ENCODE results near the gene MROH2A.
"Not testable (repeated sequence)": the region's sequence is repeated elsewhere in the genome, so short reads cannot be mapped to it uniquely, and the experiment has no call there.

The MROH2A gene, protein sequence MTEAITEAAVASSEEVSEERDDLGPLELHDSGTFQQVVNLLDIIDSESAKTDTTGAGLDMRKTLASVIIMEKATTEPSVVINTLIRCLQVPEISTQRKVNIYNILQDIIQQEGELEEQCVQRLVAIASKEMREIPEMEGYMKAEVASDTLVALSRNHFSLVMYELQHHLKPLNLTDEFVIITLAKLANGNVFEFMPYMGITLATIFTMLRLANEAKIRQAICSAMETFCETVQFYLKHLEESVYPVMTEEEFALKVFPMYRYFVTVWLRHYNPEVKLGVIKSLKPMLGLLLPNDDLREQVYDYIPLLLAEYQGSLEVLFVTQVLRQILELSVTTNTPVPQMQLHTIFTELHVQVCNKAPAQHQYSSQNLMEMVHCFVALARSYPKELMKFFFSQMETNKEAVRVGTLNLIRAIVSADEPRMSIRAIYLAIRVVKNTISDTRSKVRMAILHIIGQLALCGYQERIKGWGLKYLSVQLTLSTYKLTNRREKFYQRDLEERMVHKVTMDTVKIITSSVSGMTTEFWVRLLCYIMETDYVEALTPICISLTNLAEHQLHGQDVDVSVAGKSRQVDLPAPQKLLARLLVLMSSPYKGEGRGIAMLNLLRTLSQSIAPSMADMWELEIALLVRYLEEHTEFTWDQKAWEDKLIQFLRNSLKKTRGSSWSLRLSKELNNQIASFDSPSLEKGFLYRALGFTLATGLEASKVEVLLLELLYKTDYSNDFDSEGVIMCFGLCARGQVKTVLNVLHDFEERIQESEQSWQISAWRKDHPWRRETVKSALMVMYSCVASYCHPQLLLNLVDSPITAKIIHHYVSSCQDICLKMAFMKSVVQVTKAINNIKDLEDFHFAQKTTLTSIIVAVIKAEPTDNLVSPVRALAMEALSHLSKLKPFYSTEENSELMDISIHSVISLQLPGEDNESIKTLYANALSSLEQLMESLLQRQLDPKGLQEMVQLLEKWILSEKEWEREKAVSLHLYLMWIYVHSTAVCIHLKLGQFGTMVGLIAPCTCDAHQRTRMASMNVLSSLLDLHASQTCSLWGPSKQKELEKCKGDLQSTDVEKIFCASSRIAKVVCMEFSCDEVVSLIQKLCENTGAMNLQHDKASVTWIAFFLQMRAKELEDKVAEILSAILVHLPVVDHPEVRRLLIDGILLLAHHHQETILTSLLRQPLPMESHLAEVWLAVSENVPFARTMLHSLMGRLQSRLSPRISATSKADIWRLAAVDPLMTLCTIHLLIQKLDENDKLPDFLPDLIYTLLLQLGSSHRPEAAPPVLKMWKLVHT (N-terminal part only)

DNA sequence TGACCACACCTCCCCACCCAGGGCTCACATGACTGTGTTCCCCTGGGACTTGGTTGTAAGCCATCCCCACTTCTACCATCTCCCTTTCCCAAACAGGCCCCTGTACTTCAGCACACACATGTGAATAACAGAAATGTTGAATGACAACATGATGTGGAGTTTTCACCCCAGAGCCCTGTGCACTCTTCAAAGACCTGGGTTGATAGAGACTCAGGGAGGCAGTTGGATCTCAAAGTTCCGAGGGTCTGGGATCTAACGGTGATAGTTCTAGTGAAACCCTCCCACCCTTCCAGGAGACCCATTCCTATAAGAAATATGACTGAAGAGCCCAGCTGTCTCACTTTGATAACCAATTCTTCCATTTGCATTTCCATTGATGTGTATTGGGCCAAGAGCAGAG is at the start of gene MROH2A:
TSS of gene MROH2A (plus strand) at position 301 of the 400 bp plus-strand sequence. CDS start 1,029 bp downstream, outside the sequence.
- no peak for DNase-seq

DNA sequence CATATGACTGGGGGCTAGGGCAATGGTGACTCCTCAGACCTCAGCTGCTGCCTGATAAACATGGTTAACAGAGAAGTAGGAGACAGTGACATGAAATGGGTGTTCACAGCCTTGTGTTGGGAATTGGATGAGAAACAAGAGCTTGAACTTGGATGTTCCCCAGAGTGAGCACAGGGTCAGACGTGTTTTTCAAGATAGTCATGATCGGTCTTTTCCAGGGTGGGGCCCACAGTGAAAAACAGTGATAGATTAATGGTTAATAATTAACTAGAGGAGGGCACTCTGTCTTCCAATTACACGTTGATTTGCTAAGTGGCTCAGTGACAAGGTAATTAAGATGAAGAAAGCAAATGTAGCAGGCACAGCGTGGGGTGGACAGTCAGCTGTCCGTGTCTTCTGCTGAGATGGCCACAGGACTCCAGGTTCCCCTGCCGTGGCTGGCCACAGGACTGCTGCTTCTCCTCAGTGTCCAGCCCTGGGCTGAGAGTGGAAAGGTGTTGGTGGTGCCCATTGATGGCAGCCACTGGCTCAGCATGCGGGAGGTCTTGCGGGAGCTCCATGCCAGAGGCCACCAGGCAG is 49.3 kb upstream of the MROH2A start, which contains the start of gene UGT1A3:
TSS of gene UGT1A3 (plus strand) at position 320 of the 579 bp plus-strand sequence. CDS start at position 405, 85 bp downstream.
- no peak for DNase-seq

DNA sequence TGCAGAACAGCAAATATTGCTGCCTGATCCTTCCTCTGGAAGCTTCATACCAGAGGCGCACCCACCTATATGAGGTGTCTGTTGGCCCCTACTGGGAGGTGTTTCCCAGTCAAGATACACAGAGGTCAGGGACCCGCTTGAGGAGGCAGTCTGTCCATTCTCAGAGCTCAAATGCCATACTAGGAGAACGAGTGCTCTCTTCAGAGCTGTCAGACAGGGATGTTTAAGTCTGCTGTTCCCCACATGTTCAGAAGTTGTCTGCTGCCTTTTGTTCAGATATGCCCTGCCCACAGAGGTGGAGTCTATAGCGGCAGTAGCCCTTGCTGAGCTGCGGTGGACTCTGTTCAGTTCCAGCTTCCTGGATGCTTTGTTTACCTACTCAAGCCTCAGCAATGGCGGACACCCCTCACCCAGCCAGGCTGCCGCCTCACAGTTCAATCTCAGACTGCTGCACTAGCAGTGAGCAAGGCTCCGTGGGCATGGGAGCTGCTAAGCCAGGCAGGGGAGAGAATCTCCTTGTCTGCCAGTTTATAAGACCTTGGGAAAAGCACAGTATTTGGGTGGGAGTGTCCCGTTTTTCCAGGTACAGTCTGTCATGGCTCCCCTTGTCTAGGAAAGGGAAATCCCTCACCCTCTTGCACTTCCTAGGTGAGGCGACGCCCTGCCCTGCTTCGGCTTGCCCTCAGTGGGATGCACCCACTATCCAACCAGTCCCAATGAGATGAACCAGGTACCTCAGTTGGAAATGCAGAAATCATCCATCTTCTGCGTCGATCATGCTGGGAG is 41.1 kb upstream of the MROH2A start:
- not testable (repeated sequence) for DNase-seq

DNA sequence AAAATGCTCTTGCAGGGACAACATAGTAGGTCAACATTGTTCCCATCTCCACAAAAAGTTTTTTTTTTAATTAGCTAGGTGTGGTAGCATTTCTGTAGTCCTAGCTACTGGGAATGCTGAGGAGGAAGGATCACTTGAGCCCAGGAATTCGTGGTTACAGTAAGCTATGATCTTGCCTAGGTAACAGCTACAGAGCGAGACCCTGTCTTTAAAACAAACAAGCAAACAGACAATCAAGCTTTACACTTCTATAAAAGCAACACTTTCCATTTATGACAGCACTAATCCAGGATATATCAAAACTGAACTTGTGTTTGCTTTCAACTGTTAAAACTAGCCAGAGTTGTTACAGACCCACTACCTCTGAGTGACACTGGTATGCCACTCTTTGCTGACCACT is 37.3 kb upstream of the MROH2A start:
- DNase-seq: no peak

DNA sequence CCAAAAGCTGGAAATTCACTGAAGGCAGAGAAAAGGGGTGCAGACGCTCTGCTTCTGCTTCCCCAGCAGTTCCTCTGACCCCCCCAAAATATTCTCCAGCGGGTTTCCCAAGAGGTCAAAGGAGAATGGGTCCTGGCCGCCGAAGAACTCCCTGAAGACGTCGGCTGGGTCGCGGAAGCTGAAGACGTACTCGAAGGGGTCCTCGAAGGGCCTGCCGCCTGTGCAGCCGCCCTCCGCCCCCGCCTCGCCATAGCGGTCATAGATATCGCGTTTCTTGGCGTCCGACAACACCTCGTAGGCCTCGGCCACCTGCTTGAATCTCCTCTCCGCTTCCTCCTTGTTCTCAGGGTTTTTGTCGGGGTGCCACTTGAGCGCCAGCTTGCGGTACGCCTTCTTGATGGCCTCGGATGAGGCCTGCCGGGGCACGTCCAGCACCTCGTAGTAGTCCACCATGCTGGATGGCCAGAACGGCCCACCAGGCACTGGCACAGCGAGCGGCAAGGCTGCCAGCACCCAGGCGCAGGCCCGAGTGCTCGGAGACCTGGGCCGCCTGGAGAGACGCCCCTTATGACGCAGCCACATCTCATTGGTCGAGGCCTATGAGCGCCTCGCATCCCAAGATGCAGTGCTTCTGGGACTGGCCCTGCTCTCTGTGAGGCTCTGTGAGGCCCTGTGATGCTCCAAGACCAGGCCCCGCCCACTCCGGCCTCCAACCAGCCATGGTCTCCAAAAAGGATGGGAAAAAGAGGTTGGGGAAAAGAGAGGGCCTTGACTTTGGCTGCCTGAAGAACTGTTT is 34.5 kb upstream of the MROH2A start:
- no peak for DNase-seq

DNA sequence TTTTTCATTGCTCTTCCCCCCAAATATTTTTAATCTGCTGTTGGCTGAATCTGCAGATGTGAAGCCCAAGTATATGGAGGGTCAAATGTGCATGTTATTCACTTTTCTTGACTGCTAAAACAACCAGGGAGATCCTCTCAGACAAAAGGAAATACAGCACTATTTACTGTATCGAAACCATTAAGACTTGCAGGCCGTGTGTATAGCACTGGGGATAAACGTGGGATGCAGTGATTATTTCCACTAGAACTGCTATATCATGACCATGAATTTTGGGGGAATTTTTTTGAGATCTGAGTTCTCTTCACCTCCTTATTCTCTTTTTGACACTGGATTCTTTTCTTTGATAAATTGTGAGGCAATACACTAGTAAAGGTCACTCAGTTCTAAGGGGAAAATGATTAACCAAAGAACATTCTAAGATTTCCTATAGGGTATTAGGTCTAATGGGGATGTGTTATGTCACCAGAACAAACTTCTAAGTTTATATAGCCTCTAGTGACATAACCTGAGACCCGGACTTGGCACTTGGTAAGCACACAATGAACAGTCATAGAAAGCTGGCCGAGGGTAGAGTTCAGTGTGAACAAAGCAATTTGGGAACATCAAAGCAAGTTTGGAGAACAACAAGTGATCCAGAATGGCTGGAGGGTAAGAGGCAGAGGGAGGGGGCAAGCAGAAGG is 32.9 kb upstream of the MROH2A start:
- no peak for DNase-seq

DNA sequence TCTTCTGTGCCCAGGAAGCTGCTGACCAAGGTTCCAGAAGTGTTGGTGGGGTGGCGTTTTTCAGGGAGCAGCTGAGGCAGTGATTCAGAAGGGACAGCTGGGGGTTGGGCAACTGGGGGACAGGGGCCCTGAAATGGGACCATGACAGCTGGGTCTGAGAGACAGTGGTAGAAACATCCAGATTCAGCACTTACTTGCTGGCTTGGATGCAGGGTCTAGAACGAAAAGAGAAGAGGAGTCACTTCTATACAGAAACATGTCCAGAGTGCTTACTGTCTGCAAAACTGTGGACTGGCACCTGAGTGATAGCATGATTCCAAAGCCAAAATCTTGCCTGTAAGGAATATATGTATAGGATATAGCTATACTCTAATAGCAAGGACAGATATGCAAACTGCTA is 32.3 kb upstream of the MROH2A start:
- not testable (repeated sequence) for DNase-seq

DNA sequence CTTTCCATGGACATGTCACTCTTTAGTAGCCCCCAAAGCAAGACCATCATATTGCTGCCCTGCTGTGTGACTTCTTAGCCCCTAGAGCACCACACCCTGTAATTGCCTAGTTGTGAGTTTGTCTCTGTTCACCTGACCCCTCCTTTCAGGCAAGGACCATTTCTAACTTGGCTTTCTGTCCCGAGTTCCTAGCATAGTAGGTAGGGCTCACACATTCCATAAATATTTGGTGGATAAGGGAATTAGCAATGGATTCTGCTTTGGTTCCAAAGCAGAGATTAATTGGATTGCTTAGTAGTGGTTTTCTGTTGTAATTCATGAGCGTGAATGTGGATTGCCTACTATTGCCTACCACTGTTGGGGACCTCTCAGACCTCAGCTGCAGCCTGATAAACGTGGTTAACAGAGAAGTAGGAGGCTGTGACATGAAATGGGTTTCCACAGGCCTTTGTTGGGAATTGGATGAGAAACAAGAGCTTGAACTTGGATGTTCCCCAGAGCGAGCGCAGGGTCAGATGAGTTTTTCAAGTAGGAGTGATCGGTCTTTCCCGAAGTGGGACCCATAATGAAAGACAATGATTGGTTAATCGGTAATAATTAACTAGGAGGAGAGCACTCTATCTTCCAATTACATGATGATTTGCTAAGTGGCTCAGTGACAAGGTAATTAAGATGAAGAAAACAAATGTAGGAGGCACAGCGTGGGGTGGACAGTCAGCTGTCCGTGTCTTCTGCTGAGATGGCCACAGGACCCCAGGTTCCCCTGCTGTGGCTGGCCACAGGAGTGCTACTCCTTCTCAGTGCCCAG is 31.5 kb upstream of the MROH2A start:
- no peak for DNase-seq

DNA sequence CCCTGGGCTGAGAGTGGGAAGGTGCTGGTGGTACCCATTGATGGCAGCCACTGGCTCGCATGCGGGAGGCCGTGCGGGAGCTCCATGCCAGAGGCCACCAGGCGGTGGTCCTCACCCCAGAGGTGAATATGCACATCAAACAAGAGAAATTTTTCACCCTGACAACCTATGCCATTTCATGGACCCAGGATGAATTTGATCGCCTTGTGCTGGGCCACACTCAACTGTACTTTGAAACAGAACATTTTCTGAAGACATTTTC is 30.9 kb upstream of the MROH2A start:
- no peak for DNase-seq

DNA sequence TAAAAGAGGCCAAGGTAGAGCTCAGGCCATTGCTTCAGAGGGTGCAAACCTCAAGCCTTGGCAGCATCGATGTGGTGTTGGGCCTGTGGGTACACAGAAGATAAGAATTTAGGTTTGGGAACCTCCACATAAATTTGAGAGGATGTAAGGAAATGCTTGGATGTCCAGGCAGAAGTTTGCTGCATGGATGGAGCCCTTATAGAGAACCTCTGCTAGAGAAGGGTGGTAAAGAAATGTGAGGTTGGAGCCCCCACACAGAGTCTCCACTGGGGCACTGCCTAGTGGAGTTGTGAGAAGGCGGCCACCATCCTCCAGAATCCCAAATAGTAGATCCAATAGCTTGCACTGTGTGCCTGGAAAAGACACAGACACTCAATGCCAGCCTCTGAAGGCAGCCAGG is 27.4 kb upstream of the MROH2A start:
- DNase-seq: not testable (repeated sequence)

DNA sequence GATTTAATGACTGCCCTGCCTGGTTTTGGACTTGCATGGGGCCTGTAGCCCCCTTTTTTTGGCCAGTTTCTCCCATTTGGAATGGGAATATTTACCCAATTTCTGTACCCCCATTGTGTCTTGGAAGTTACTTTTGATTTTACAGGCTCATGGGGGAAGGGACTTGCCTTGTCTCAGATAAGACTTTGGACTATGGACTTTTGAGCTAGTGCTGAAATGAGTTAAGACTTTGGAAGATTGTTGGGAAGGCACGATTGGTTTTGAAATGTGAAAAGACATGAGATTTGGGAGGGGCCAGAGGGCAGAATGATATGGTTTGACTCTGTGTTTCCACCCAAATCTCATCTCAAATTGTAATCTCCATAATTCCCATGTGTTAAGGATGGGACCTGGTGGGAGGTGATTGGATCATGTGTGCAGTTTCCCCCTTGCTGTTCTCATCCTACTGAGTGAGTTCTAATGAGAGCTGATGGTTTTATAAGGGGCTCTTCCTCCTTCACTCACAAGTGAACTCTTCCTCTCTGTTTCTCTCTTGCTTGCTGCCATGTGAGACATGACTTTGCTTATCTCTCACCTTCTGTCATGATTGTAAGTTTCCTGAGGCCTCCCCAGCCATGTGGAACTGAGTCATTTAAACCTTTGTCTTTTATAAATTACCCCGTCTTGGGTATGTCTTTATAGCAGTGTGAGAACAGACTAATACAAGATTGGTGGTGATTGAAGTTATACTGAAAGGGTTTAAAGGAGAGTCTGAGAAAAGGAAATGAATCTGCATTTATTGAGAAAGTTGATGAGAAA is 26.7 kb upstream of the MROH2A start:
- not testable (repeated sequence) for DNase-seq

DNA sequence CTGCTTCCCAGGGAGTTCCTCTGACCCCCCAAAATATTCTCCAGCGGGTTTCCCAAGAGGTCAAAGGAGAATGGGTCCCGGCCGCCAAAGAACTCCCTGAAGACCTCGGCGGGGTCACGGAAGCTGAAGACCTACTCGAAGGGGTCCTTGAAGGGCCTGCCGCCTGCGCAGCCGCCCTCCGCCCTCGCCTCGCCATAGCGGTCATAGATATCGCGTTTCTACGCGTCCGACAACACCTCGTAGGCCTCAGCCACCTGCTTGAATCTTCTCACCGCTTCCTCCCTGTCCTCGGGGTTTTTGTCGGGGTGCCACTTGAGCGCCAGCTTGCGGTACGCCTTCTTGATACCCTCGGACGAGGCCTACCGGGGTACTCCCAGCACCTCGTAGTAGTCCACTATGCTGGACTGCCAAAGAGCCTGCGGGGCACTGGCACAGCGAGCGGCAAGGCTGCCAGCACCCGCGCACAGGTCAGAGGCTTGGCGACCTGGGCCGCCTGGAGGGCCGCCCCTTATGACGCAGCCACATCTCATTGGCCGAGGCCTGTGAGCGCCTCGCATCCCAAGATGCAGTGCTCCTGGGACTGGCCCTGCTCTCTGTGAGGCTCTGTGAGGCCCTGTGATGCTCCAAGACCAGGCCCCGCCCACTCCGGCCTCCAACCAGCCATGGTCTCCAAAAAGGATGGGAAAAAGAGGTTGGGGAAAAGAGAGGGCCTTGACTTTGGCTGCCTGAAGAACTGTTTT is 23.1 kb upstream of the MROH2A start:
- DNase-seq: no peak

DNA sequence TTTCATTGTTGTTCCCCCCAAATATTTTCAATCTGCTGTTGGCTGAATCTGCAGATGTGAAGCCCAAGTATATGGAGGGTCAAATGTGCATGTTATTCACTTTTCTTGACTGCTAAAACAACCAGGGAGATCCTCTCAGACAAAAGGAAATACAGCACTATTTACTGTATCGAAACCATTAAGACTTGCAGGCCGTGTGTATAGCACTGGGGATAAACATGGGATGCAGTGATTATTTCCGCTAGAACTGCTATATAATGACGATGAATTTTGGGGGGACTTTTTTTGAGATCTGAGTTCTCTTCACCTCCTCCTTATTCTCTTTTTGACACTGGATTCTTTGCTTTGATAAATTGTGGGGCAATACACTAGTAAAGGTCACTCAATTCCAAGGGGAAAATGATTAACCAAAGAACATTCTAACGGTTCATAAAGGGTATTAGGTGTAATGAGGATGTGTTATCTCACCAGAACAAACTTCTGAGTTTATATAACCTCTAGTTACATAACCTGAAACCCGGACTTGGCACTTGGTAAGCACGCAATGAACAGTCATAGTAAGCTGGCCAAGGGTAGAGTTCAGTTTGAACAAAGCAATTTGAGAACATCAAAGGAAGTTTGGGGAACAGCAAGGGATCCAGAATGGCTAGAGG is 21.6 kb upstream of the MROH2A start:
- no peak for DNase-seq

DNA sequence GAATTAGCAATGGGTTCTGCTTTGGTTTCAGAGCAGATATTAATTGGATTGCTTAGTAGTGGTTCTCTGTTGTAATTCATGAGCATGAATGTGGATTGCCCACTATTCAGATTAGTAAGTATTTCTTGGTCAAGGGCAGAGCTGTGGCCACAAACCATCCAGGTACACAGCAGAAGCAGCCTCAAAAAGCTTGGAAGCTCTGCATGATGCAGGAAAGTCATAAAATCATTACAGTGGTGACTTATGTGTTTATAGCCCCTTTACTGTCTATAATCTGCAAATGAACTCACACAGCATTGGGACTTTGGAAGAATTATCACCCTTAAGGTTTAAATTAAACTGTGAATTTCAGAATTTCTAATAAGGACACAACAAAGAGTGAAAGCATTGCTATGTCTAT is 20.0 kb upstream of the MROH2A start:
- DNase-seq: no peak

DNA sequence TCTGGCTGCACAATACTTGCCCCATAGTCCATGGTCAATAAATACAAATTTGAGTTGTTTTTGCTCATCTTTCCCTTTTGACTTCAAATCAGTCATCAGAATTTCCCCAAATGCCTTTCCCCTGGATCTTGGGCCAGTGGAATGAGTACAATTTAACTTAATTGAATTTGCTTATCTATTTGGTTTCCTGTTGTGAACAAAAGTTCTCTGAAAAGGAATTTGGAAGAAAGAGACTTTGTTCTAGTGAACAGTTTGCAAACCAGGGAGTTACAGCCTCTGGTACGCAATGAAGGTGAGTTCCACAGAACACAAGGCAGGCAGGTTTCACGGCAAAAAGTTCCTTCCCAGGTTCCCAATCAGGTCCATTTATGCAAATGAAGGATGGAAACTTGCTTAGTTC is 19.3 kb upstream of the MROH2A start:
- no peak for DNase-seq

DNA sequence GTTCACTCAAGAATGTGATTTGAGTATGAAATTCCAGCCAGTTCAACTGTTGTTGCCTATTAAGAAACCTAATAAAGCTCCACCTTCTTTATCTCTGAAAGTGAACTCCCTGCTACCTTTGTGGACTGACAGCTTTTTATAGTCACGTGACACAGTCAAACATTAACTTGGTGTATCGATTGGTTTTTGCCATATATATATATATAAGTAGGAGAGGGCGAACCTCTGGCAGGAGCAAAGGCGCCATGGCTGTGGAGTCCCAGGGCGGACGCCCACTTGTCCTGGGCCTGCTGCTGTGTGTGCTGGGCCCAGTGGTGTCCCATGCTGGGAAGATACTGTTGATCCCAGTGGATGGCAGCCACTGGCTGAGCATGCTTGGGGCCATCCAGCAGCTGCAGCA is 18.1 kb upstream of the MROH2A start, which contains the start of gene UGT1A1:
TSS of gene UGT1A1 (plus strand) at position 228 of the 400 bp plus-strand sequence. CDS start at position 246, 18 bp downstream.
- no peak for DNase-seq

DNA sequence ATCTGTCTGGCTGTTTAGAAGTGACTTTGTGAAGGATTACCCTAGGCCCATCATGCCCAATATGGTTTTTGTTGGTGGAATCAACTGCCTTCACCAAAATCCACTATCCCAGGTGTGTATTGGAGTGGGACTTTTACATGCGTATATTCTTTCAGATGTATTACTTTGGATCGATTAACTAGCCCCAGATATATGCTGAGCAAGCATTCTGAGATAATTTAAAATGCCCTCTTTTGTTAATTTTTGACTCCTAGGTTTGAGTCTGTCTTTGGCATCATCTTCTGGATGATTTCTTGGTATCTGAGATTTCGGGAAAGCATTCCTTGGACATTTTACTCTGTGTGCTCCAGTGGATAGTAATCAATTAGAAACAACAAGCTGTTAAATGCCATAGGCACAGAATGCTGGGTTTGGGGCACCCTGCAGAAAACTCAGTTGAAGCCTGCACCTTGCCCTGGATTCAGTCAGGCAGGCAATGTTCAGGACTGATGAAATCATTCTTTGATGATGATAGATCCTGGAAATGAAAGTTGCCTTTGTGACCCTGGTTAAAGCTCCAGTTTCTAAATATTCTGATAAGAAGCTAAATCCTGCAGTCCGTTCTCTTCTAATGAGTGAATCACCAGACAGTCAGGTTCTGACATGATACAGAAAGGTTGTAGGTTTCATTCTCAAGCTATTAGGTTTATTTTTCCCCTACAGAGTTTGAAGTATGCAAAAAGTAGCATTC is 16.9 kb upstream of the MROH2A start:
- DNase-seq: no peak

All from NCI-H2171 treated with DMSO at 0.1 percent for 48 hours (cell line).